ENCODE results near the gene ZNF605.

DNA sequence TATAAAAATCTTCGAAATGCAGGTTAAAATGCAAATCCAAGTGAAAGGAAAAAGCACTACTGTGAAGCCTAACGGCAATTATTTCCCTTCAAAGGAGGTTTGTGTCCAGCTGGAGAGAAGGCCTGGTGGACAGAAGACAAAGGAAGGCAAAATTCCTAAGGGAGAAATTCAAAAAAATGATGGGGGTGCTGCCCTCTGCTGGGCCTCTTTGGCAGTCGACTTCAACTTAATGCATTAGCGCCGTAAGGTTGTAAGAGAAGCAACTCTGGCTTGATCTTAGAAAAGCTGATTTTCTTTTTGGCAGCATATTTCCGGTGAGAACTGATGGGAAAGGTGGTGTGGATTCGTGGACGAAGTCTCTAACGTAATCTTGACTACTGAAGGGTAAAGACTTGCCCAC, 34.4 kb downstream of the ZNF605 start:
- TF ChIP-seq, protein P1, sequence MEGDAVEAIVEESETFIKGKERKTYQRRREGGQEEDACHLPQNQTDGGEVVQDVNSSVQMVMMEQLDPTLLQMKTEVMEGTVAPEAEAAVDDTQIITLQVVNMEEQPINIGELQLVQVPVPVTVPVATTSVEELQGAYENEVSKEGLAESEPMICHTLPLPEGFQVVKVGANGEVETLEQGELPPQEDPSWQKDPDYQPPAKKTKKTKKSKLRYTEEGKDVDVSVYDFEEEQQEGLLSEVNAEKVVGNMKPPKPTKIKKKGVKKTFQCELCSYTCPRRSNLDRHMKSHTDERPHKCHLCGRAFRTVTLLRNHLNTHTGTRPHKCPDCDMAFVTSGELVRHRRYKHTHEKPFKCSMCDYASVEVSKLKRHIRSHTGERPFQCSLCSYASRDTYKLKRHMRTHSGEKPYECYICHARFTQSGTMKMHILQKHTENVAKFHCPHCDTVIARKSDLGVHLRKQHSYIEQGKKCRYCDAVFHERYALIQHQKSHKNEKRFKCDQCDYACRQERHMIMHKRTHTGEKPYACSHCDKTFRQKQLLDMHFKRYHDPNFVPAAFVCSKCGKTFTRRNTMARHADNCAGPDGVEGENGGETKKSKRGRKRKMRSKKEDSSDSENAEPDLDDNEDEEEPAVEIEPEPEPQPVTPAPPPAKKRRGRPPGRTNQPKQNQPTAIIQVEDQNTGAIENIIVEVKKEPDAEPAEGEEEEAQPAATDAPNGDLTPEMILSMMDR (IDR thresholded peaks at IDR 0.05) = no peak
- no peak for TF ChIP-seq EZH2 (IDR thresholded peaks at IDR 0.05; ENCODE audit: borderline replicate concordance, insufficient read depth, low read depth, low read length, poor library complexity, severe bottlenecking)

All from B cell (primary cell).